A673 (cell line): ENCODE results near the gene AMZ2.

Source experiments
- CTCF ChIP-seq: fragments of 300-800, 200-600 bp; sonication (generic); conservative IDR thresholded peaks from 2 replicates; pipeline ENCODE4 v1.5.1; 2017; ENCODE audit warnings: low read depth, mild to moderate bottlenecking, antibody characterized with exemption, low read length, moderate library complexity, mixed read lengths
- EZH2 ChIP-seq: fragments of 200-600 bp; sonication (generic); IDR thresholded peaks from 2 replicates; pipeline ENCODE4 v1.6.1; 2017; ENCODE audit warnings: borderline replicate concordance, low read depth, mild to moderate bottlenecking, mixed read lengths, antibody characterized with exemption, low read length; ENCODE audit not compliant: poor library complexity, severe bottlenecking

DNA sequence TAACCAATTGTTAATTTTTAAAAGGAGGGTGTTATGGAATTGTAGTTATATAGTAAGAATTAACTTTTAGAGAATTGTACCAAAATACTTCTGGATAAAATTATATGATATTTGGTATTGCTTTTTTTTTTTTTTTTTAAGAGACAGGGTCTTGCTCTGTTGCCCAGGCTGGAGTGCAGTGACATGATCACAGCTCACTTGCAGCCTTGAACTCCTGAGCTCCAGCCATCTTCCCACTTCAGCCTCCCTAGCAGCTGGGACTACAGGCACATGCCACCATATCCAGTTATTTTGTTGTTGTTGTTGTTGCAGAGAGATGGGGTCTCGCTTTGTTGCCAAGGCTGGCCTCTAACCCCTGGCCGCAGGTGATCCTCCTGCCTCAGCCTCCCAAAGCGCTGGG is 52.0 kb downstream of the AMZ2 start:
- no peak for TF ChIP-seq CTCF
- no peak for TF ChIP-seq EZH2
